T-helper 2 cell (primary cell): ENCODE measurements around the gene GALK2.
"Not testable (repeated sequence)": the region's sequence is repeated elsewhere in the genome, so short reads cannot be mapped to it uniquely, and the experiment has no call there.

Source experiments
- DNase-seq, 5 experiments: peaks; one replicate each; pipeline versions ENCODE4 v3.0.0 to v3.0.0-alpha.2; 2012 to 2022

Gene GALK2

DNA sequence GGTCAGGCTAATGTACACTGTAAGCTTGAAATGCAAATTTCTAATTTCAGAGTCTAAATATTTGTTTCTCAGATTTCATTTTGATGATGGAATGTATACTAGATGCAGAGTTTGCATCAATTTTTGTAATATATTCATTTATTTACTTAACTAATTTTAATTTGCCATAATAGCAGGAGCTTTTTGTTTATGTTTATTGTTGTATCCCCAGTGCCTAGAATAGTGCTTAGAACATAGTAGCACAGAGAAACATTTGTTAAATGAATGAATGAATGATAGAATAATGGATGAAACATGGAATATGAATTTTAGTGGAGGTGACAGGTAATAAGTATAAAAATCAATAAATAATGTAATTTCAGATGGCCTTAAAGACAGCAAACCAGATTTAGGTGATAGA is 5.2 kb upstream of the GALK2 start:
- DNase-seq = no peak

DNA sequence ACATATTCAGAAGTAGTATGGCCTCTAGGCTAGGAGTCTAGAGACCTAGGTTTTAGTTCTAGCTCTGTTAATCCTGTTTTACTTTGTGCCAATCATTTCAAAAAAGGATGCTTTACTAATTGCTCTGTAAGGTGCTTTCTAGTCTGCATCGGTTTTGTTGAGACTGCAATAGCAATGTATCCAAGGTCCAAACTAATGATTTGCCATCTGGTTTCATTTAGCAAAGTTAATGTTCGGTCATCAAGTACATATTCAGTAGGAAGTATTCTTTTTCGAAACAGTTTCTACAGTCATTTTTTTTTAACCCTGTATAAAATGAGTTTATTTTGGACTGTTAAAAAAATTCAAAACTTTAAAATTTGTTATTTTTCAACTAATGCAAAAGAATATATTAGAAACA is 2.0 kb upstream of the GALK2 start:
- no peak for DNase-seq

DNA sequence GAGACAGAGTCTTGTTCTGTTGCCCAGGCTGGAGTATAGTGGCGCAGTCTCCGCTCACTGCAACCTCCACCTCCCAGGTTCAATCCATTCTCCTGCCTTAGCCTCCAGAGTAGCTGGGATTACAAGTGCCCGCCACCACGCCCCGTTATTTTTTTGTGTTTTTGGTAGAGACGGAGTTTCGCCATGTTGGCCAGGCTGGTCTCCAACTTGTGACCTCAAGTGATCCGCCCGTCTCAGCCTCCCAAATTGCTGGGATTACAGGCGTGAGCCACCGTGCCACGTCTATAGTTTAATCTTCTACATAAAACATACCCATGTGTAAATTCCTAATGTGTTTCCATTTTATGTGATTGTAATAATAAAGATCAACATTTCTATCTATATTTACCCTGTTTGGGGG is 1.7 kb downstream of the GALK2 start:
- no peak for DNase-seq

DNA sequence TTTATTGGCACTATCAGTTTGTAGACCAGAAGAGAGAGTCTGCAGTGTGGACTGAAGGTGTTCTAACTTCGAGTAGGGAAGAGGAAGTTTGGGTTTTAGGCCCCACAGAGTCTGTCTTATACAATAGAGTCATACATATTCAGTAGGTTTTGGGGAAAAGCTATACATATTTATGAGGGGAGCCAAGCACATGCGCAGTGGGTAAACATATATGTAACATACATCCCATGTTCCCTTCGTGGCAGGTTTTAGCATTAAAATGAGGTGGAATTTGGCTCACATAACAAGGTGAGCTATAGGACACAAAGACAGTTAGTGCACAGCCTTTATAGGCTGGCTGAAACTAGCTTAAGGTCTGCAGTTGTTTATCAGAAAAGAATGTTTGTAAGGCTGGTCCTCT is 4.9 kb downstream of the GALK2 start:
- no peak for DNase-seq

DNA sequence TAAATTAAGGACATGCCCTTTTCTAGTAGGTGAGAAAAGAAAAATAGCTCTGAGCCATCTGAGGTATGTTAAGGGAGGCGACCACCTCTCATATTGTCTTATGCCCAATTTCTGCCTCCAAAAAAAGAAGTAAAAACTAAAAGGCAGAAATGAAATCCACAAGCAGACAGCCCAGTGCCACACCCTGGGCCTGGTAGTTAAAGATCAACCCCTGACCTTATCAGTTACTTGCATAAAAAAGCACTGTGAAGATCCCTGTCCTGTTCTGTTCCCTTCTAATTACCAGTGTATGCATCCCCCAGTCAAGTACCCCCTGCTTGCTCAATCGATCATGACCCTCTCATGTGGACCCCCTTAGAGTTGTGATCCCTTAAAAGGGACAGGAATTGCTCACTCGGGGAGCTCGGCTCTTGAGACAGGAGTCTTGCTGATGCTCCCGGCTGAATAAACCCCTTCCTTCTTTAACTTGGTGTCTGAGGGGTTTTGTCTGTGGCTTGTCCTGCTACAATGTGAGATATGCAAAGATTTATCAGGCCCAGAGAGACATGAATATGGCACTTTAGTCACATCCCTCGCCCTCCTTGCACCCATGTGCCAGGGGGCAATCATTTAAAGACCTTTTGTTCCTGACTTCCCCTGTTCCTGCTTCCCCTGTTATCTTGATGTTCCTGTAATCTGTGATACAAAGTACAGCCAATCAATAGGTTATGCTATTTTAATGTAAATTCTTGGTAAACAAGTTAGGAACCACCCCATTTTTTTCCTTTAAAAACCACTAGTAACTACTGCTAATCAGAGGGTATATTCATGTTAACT is 5.7 kb downstream of the GALK2 start:
- not testable (repeated sequence) for DNase-seq

DNA sequence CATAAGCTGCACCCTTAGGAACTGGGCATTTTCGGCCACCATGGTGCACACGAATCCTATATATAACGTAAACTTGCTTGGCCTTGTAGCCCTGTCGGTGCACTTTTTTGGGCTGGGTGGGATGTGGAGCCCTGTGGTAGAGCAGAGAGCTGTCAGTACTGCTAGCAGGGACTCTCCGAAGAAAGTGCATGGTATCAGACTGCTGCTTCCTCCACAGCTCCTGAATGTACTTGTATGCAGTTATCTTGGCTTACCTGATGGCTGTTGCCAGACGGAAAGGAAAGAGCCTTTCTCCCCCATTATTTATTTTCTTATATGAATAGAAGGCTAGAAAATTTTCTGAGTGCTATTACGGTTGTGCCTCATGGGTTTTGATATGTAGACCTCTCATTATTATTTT is 8.4 kb downstream of the GALK2 start:
- DNase-seq = no peak

DNA sequence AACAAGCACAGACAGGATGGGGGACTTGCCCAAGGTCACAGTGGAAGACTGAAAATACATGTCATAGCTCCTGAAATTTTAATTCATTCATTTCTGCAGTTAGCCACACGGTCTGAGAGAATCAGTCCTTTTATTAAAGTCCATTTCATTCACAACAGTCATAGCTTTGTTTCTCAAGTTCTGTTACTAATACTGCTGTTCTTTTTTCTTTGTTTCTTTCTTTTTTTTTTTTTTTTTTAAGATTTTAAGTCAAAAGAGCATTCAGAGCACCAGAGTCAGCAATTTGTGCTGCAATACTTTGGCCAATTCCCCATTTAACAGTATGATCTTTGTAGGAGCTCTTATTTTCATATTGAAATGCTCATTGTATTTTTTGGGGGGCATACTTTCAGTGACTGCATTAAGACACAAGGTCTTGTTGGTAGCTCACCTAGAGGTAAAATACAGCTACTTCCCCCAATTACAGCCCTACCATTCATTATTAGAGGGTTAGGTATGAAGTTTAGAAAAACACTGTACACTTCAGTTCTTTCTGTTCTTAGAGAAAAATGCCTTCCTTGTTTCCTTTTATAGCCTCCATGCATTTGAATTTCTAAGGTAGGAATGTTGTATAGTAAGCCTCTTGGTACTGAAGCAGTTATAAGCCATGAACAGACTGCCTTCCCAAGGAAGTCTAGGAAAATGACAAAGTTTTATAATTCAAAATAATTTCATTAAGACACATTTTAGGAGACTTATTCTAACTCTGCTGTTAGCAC is 9.6 kb downstream of the GALK2 start:
- no peak for DNase-seq

DNA sequence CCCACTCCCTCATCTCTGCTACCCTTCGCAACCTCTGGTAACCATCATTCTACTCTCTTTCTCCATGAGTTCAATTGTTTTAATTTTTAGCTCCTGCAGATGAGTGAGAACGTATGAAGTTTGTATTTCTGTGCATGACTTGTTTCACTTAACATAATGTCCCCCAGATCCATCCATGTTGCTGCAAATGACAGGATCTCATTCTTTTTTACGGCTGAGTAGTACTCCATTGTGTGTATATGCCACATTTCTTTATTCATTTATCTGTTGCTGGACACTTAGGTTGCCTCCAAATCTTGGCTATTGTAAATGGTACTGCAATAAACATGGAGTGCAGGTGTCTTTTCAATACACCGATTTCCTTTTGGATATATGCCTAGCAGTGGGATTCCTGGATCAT is 12.1 kb downstream of the GALK2 start:
- DNase-seq = no peak

DNA sequence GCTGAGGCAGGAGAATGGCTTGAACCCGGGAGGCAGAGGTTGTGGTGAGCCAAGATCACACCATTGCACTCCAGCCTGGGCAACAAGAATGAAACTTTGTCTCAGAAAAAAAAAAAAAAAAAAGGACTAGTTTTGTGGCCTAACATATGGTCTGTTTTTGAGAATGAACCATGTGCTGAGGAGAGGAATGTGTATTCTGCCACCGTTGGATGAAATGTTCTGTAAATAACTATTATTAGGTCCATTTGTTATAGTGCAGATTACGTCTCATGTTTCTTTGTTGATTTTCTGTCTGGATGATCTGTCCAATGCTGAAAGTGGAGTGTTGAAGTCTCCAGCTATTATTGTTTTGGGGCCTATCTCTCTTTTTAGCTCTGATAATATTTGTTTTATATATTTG is 13.7 kb downstream of the GALK2 start:
- not testable (repeated sequence) for DNase-seq

DNA sequence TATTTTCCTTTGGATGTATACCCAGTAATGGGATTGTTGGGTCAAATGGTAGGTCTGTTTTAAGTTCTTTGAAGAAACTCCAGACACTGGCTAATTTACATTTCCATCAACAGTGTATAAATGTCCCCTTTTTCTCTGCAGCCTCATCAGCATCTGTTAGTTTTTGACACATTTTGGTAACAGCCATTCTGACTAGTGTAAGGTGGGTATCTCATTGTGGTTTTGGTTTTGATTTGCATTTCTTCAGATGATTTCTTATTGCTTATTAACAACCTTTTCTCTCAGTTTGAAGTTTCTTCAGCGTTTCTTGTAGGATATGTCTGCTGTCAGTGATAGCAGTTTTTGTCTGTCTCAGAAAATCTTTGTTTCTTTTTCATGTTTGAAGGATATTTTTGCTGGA is 15.4 kb downstream of the GALK2 start:
- peak in 1 of 5 experiments; percentile 57 for DNase-seq

DNA sequence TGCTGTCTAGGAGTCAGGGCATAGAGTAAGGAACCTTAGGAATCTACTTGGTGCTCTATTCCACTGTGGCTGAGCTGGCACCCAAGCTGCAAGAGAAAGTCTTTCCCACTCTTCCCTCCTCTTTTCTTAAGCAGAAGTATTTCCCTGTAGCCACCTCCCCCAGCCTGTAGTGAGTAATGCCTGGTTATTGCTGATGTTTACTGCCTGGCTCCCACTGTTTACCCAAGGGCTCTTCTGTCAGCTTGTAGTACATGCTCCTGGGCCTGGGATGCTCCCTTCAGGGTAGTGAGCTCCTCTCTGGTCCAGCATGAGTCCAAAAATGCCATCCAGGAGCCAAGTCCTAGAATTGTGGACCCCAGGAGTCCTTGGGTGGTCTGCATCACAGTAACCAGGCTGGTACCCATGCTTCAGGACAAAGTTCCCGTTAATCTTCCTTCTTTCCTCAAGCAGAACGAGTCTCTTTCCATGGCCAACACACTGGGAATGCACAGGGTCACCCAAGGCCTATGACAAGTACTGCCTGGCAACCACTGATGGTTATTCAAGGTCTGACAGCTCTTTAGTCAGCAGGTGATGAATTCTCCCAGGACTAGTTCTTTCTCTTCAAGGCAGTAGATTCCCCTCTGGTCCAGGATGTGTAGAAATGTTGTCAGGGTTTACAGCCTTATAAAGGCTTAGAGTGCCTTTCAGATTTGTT is 17.6 kb downstream of the GALK2 start:
- no peak for DNase-seq

DNA sequence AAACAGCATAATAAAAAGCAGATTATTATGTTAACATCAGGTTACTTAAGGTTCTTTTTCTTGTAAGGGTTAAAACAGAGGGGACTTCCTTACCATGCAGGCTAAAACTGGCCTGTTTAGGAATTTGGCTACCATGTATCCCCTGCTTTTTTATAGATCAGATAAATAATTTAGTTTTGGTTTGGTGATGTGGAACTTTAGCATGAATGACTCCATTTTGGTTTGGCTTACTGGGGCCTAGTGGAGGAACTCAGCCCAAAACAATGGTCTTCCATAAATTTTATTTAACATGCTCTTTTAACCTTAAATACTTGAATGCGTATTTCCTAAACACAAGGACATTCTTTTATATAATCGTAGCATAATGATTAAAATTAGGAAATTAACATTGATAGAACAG is 18.9 kb downstream of the GALK2 start:
- no peak for DNase-seq

DNA sequence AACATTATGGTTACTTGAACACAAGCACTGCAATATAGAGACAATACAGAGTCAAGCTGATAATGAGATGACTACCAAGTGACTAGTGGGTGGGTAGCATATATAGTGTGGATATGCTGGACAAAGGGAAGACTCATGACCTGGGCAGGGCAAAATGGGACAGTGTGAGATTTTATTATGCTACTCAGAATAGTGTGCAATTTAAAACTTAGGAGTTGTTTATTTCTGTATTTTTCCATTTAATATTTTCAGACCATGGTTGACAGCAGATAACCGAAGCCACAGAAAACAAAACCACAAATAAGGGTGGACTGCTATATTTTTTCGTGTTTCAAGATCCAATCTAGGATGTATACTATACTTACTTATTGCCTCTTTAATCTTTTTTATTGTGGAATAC is 19.6 kb downstream of the GALK2 start:
- DNase-seq = no peak

DNA sequence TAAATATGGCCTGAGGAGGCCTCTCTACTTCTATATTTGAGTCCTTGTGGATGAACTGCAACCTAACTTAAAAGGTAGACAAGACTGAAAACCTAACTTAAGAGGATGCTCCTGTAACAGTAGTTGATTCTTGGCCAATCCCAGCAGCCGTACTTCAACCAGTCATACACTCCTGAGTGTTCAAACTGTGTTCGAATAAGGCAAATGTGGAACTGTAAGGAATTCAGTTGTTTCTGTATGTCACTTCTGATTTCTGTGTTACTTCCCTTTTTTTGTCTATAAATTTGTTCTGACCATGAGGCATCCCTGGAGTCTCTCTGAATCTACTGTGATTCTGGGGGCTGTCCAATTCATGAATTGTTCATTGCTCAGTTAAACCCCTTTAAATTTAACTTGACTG is 20.5 kb downstream of the GALK2 start:
- DNase-seq = no peak

DNA sequence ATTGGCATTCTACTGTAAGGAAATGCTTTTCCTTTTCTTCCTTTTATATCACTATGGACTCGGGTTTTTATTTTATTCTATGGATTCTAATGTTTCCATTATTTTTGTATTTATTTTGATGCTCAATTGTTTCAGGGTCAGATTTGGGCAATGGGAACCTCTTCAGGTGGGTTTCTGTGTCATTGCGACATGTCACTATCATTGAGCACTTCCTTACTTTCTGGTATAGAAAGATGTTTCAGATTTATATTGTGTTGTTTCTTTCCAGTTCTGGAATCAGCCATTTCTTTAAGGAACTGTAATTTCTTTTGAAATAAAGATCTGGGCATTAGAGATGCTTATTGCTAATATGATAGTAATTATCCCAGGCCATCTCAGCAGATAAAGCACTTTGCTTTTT is 21.8 kb downstream of the GALK2 start:
- DNase-seq = no peak

DNA sequence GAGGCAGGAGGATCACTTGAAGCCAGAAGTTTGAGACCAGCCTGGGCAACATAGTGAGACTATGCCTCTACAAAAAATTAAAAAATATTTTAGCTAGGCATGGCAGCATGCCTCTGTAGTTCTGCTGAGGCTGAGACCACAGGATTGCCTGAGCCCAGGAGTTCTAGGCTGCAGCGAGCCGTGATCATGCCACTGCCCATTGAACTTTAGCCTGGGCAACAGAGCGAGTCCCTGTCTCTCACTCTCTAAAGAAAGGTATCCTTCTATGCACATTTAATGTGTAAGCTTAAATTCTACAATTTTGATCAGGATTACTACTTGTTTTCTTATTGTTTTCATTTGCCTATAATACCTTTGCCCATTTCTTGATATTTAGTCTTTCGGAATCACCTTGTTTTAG is 26.8 kb downstream of the GALK2 start:
- no peak for DNase-seq

DNA sequence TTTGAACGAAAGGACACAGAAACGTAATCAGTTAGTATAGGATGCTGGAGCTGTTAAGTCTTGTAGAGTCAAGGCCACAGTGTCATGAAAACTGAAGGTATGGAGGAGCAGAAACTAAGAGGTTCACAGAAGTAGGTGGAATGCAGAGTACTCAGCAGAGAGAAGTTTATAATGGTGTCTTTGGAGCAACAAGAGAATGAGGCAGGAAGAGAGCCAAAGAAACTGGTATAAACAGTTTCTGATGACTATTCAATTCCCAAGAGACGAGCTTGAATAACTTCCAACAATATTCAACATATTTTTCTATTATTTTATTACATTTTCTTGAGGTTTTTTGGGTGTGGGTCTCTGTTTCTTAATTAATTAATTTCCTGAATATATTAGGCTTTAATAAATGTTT is 29.6 kb downstream of the GALK2 start:
- DNase-seq = no peak

DNA sequence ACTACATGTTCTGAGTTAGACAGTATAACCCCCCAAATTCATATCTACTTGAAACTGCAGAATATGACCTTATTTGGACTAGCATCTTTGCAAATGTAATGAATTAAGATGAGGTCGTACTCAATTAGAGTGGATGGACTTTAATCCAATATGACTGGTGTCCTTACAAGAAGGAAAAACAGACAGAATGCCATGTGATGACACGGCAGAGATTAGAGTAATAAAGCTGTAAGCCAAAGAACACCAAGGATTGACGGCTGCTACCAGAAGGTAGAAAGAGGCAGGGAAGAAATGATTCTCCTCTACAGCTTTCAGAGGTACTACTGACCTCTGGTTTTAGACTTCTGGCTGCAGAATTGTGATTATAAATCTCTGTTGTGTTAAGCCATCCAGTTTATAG is 30.3 kb downstream of the GALK2 start:
- no peak for DNase-seq

DNA sequence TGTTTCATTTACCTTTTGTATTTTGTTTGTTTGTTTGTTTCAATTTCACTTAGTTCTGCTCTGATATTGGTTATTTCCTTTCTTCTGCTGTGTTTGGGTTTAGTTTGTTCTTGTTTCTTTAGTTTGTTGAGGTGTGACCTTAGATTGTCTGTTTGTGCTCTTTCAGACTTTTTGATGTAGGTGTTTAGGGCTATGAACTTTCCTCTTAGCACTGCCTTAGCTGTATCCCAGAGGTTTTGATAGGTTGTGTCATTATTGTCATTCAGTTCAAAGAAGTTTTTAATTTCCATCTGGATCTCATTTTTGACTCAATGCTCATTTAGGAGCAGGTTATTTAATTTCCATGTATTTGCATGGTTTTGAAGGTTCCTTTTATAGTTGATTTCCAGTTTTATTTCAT is 38.1 kb downstream of the GALK2 start:
- not testable (repeated sequence) for DNase-seq

DNA sequence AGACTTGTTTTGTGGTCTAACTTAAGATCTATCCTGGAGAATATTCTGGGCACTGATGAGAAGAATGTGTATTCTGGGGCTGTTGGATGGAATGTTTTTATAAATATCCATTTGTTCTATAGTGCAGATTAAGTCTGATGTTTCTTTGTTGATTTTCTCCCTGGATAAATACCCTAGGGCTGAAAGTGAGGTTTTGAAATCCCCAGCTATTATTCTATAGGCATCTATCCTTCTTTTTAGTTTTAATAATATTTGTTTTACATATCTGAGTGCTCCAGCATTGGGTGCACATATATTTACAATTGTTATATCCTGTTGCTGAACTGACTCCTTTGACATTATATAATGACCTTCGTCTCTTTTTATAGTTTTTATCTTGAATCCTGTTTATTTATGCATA is 42.9 kb downstream of the GALK2 start:
- no peak for DNase-seq

DNA sequence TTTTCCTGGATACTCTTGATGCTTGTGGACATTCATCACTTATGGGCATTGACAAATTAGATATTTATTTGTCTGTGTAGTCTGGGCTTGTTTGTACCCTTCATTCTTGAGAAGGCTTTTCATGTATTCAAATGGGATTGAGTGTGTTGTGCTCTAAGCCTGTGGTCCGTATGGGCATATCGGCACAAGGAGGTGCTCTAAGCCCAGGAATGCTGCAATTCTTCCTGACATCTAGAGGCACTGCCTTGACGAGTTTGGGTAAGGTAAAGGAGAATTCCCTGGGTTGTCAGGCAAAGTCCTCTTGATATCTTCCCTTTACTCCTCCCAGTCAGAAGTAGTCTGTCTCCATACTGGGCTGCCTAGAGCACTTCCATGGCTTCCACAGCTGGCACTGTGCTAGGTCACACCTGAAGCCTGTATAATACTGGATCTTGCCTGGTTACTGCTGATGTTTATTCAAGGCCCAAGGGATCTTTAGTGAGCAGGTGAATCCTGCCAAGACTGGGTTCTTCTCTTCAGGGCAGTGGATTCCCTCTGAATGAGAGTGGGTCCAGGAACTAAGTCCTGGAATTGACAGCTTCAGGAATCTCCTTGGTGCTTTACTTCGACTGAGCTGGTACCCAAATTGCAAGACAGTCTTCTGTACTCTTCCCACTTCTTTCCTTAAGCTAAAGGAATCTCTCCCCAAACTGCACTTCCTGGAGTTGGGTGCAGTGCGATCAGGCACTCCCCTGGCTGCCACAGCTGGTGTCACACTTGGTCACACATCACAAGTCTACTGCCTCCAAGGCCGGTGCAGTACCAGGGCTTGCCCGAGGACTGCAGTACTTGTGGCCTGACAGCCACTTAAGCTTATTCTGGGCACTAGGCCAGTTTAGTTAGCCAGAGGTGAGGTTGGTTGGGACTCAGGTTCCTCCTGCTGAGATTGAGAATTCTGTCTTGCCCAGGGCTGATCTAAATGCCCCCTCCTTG is 46.0 kb downstream of the GALK2 start:
- DNase-seq = no peak

DNA sequence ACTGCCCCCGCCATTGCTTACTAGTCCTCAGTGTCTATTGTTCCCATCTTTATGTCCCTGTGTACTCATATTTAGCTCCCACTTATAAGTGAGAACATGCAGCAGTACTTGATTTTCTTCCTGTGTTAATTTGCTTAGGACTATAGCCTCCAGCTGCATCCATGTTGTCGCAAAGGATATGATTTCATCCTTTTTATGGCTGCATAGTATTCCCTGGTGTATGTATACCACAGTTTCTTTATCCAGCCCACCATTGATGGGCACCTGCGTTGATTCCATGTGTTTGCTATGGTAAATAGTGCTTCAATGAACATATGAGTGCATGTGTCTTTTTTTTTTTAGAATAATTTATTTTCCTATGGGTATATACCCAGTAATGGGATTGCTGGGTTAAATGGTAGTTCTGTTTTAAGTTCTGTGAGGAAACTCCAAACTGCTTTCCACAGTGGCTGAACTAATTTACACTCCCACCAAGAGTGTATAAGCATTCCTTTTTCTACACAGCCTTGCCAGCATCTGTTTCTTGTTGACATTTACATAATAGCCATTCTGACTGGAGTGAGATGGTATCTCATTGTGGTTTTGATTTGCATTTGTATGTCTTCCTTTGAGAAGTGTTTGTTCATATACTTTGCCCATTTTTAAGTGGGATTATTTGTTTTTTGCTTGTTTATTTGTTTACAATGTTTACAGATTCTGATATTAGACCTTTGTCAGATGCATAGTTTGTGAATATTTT is 53.7 kb downstream of the GALK2 start:
- peak in 1 of 5 experiments; percentile 19 for DNase-seq
